Upper lobe of right lung (tissue), 1 donor: ENCODE data around the gene FRMD4B. TPM values are rescaled to one million over a fixed set of nuclear protein-coding genes. Genes with fewer than 3 reads are reported as not detected.

Source experiments
- ATAC-seq: fragments of 200-7000 bp; cut with Tn5 transposase; one replicate; pipeline ENCODE4 v1.9.1; 2020; ENCODE audit warnings: mild to moderate bottlenecking, moderate library complexity
- DNase-seq: peaks from one replicate; pipeline ENCODE4 v3.0.0-alpha.2; 2020
- H3K27ac ChIP-seq: fragments of 200-600 bp; one replicate; pipeline ENCODE4 v1.8.0; 2022
- H3K27me3 ChIP-seq: fragments of 200-600 bp; one replicate; pipeline ENCODE4 v1.8.0; 2022; ENCODE audit warnings: mild to moderate bottlenecking
- H3K36me3 ChIP-seq: fragments of 200-600 bp; one replicate; pipeline ENCODE4 v1.8.0; 2022
- H3K4me1 ChIP-seq: fragments of 200-600 bp; one replicate; pipeline ENCODE4 v1.8.0; 2022
- H3K4me3 ChIP-seq: fragments of 200-600 bp; one replicate; pipeline ENCODE4 v1.8.0; 2022; ENCODE audit warnings: mild to moderate bottlenecking
- H3K9me3 ChIP-seq: fragments of 200-600 bp; one replicate; pipeline ENCODE4 v1.8.0; 2022
- intact Hi-C: fragments of 100-400 bp; cut with DNase I; formaldehyde crosslinking; loops from one replicate; pipeline ENCODE4 v1.11.0; 2022
- total RNA-seq: library from RNA; stranded (reverse); fragmentation: NEBNext Ultra II Directional; extraction: Animal tissue kit (Norgen Biotek cat#: 25700); gene quantifications from one replicate; pipeline ENCODE4 v1.2.1, GENCODE V29; 2021
- TF ChIP-seq, protein P1 (sequence below): fragments of 200-600 bp; IDR thresholded peaks from one replicate; pipeline ENCODE4 v1.8.0; 2022; ENCODE audit warnings: antibody characterized with exemption
- donor health status: DM: no; HTN: yes; CAD: no; lungs with severe emphysema.

Gene FRMD4B
- total RNA-seq, 1 donor from 2014 or later = 60.7 TPM

GRCh38 chr3:69197922-69198530, 187.9 kb downstream of the FRMD4B start:
- intact Hi-C loops = no loop called here
- Histone ChIP-seq H3K9me3 (no peaks in the 10 kb centered on the region), H3K27me3 (no peaks in the 10 kb centered on the region), H3K27ac (no peak overlapping the region), H3K4me1 (peaks cover 25% of the 10 kb centered on the region), H3K4me3 (no peak overlapping the region), H3K36me3 (peaks cover 54% of the 10 kb centered on the region)
- DNase-seq (no peak), ATAC-seq (no peak)
- TF ChIP-seq, protein P1, sequence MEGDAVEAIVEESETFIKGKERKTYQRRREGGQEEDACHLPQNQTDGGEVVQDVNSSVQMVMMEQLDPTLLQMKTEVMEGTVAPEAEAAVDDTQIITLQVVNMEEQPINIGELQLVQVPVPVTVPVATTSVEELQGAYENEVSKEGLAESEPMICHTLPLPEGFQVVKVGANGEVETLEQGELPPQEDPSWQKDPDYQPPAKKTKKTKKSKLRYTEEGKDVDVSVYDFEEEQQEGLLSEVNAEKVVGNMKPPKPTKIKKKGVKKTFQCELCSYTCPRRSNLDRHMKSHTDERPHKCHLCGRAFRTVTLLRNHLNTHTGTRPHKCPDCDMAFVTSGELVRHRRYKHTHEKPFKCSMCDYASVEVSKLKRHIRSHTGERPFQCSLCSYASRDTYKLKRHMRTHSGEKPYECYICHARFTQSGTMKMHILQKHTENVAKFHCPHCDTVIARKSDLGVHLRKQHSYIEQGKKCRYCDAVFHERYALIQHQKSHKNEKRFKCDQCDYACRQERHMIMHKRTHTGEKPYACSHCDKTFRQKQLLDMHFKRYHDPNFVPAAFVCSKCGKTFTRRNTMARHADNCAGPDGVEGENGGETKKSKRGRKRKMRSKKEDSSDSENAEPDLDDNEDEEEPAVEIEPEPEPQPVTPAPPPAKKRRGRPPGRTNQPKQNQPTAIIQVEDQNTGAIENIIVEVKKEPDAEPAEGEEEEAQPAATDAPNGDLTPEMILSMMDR = no peak

DNA sequence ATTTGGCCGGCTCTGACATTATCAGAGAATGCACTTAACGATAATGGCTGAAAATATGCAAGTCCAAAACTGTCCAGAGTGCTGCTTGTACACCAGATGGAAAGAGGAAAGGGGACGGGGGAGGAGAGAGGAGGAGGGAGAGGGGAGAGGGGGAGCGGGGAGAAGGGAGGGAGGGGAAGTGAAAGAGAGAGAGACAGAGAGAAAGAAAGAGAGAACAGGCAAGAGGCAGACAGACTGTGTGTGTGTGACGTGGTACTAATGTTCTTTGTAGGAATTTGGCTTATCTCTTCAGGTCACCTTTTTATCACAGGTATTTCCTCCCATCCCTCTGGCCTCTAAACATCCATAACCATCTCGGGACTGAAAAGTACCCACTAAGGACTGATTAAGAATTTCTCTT, 188.4 kb downstream of the FRMD4B start:
- Histone ChIP-seq H3K4me1 (peaks cover 25% of the 10 kb centered on the region), H3K27ac (no peak overlapping the region), H3K27me3 (no peaks in the 10 kb centered on the region), H3K4me3 (no peak overlapping the region), H3K36me3 (peaks cover 60% of the 10 kb centered on the region), H3K9me3 (no peaks in the 10 kb centered on the region)
- ATAC-seq = no peak
- intact Hi-C loops = no loop called here
- TF ChIP-seq, protein P1 = no peak
- no peak for DNase-seq

GRCh38 chr3:69196876-69197275, 189.0 kb downstream of the FRMD4B start:
- no peak for DNase-seq
- TF ChIP-seq, protein P1 = no peak
- Histone ChIP-seq H3K9me3 (no peaks in the 10 kb centered on the region), H3K4me3 (no peak overlapping the region), H3K27ac (no peak overlapping the region), H3K4me1 (peaks cover 24% of the 10 kb centered on the region), H3K27me3 (no peaks in the 10 kb centered on the region), H3K36me3 (peaks cover 65% of the 10 kb centered on the region)
- ATAC-seq = no peak
- intact Hi-C loops = no loop called here

GRCh38 chr3:69194431-69195165, 191.3 kb downstream of the FRMD4B start:
- intact Hi-C loops = no loop called here
- Histone ChIP-seq H3K4me3 (no peak overlapping the region), H3K27ac (no peak overlapping the region), H3K36me3 (peaks cover 88% of the 10 kb centered on the region), H3K4me1 (peaks cover 3% of the 10 kb centered on the region), H3K27me3 (no peaks in the 10 kb centered on the region), H3K9me3 (no peaks in the 10 kb centered on the region)
- DNase-seq = no peak
- no peak for ATAC-seq
- TF ChIP-seq, protein P1 = no peak

DNA sequence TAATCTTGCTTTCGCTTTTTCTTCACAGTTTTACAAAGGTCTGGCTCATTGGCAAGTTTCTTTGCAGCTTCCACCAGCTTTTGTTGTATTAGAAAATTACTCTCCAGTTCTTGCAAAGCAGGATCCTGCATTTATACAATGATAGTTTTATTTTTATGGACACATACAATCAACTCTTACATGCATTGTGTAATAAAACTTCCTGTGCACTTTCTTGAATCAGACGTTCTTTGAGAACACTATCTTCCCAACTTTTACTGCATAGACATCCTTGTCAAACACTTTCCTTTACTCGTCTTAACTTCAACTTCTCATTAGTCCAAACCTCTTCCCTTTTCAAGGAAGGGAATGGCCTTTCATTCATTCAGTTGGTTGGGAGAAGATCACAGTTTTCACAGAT, 192.1 kb downstream of the FRMD4B start:
- ATAC-seq (no peak), DNase-seq (no peak)
- Histone ChIP-seq H3K4me1 (no peaks in the 10 kb centered on the region), H3K36me3 (peaks cover 97% of the 10 kb centered on the region), H3K27ac (no peak overlapping the region), H3K27me3 (no peaks in the 10 kb centered on the region), H3K9me3 (no peaks in the 10 kb centered on the region), H3K4me3 (no peak overlapping the region)
- intact Hi-C loops = no loop called here
- TF ChIP-seq, protein P1 = no peak
